ENCODE results near the gene CIAO3. TPM values are rescaled to one million over a fixed set of nuclear protein-coding genes. Genes with fewer than 3 reads are reported as not detected.

The CIAO3 gene
- total and polyA plus RNA-seq, 10 of the 15 experiments (the other 5 are each of a cell fraction or from before 2014, with no cell fraction given): 1.4 to 37.5 (median 30.8) TPM

- TF ChIP-seq CUX1 (IDR thresholded peaks at IDR 0.05; ENCODE audit: insufficient replicate concordance, low read depth, low read length): no peak
- TF ChIP-seq BRCA1 (IDR thresholded peaks at IDR 0.05; ENCODE audit: low read depth, low read length): no peak
- TF ChIP-seq EP300 (IDR thresholded peaks at IDR 0.05; ENCODE audit: borderline replicate concordance in 1 of 2, control insufficient read depth in 1 of 2, low read depth in 2 of 2, low read length in 2 of 2): no peak
- TF ChIP-seq ASH2L (IDR thresholded peaks at IDR 0.05; ENCODE audit: borderline replicate concordance, low read depth): no peak
- no peak for TF ChIP-seq GABPA (IDR thresholded peaks at IDR 0.05; ENCODE audit: low read depth)
- TF ChIP-seq, protein P1, sequence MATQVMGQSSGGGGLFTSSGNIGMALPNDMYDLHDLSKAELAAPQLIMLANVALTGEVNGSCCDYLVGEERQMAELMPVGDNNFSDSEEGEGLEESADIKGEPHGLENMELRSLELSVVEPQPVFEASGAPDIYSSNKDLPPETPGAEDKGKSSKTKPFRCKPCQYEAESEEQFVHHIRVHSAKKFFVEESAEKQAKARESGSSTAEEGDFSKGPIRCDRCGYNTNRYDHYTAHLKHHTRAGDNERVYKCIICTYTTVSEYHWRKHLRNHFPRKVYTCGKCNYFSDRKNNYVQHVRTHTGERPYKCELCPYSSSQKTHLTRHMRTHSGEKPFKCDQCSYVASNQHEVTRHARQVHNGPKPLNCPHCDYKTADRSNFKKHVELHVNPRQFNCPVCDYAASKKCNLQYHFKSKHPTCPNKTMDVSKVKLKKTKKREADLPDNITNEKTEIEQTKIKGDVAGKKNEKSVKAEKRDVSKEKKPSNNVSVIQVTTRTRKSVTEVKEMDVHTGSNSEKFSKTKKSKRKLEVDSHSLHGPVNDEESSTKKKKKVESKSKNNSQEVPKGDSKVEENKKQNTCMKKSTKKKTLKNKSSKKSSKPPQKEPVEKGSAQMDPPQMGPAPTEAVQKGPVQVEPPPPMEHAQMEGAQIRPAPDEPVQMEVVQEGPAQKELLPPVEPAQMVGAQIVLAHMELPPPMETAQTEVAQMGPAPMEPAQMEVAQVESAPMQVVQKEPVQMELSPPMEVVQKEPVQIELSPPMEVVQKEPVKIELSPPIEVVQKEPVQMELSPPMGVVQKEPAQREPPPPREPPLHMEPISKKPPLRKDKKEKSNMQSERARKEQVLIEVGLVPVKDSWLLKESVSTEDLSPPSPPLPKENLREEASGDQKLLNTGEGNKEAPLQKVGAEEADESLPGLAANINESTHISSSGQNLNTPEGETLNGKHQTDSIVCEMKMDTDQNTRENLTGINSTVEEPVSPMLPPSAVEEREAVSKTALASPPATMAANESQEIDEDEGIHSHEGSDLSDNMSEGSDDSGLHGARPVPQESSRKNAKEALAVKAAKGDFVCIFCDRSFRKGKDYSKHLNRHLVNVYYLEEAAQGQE (IDR thresholded peaks at IDR 0.05; ENCODE audit: low read depth, low read length): no peak
Observed at GRCh38 chr16:756428-756827, 15.6 kb upstream of the CIAO3 start (continued).

All from GM12878 (cell line).